Loucy (cell line): ENCODE measurements around the gene NOCT.

Experiments used
- EZH2phosphoT487 ChIP-seq: fragments of 200-600 bp; IDR thresholded peaks from 2 replicates; pipeline ENCODE4 v1.6.1; 2018; ENCODE audit warnings: antibody characterized with exemption, mild to moderate bottlenecking, moderate library complexity, borderline replicate concordance
- TF ChIP-seq, protein P1 (sequence below): fragments of 200-600 bp; sonication (generic); conservative IDR thresholded peaks from 2 replicates; pipeline ENCODE4 v1.5.1; 2014; ENCODE audit warnings: mild to moderate bottlenecking, antibody characterized with exemption, low read length

DNA sequence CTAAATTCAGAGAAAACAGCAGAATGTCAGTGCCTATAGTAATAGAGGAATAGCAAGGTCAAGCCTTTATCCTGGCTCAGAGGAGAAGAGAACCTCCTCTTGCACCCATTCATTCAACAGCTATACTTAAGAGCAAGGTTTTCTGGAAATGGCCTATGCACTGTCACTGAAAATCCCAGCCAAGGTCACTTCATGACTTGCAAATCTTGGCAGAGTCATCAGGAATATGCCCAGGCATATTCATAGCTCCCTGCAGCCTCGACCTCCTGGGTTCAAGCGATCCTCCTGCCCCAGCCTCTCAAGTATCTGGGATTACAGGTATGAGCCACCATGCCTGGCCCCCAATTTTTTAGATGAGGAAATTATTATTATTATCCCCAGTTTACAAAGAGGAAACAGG is 35.8 kb upstream of the NOCT start:
- TF ChIP-seq, protein P1, sequence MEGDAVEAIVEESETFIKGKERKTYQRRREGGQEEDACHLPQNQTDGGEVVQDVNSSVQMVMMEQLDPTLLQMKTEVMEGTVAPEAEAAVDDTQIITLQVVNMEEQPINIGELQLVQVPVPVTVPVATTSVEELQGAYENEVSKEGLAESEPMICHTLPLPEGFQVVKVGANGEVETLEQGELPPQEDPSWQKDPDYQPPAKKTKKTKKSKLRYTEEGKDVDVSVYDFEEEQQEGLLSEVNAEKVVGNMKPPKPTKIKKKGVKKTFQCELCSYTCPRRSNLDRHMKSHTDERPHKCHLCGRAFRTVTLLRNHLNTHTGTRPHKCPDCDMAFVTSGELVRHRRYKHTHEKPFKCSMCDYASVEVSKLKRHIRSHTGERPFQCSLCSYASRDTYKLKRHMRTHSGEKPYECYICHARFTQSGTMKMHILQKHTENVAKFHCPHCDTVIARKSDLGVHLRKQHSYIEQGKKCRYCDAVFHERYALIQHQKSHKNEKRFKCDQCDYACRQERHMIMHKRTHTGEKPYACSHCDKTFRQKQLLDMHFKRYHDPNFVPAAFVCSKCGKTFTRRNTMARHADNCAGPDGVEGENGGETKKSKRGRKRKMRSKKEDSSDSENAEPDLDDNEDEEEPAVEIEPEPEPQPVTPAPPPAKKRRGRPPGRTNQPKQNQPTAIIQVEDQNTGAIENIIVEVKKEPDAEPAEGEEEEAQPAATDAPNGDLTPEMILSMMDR: no peak
- TF ChIP-seq EZH2phosphoT487: no peak
